ENCODE results near the gene CNTNAP5.

DNA sequence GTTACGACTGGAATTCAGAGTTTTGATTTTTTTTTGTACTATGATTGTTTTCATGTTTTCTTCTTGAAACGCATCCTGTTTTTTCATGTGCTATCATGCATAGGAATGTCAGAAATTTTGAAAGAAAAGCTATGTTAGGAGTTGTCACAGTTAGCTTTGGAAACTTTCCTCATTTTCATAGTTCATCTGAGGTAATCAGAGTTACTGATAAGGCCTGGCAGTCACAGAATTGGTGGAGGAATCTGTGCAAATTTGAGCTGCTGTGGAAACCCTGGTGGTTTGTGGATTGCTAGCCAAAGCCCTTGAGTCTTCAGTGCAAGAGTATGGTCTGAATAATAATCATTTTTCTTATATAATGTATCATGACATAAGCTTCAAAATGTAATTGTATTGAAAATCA, 401.0 kb downstream of the CNTNAP5 start:
- TF ChIP-seq, protein P1, sequence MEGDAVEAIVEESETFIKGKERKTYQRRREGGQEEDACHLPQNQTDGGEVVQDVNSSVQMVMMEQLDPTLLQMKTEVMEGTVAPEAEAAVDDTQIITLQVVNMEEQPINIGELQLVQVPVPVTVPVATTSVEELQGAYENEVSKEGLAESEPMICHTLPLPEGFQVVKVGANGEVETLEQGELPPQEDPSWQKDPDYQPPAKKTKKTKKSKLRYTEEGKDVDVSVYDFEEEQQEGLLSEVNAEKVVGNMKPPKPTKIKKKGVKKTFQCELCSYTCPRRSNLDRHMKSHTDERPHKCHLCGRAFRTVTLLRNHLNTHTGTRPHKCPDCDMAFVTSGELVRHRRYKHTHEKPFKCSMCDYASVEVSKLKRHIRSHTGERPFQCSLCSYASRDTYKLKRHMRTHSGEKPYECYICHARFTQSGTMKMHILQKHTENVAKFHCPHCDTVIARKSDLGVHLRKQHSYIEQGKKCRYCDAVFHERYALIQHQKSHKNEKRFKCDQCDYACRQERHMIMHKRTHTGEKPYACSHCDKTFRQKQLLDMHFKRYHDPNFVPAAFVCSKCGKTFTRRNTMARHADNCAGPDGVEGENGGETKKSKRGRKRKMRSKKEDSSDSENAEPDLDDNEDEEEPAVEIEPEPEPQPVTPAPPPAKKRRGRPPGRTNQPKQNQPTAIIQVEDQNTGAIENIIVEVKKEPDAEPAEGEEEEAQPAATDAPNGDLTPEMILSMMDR (IDR thresholded peaks at IDR 0.05) = no peak
- TF ChIP-seq, protein P2, sequence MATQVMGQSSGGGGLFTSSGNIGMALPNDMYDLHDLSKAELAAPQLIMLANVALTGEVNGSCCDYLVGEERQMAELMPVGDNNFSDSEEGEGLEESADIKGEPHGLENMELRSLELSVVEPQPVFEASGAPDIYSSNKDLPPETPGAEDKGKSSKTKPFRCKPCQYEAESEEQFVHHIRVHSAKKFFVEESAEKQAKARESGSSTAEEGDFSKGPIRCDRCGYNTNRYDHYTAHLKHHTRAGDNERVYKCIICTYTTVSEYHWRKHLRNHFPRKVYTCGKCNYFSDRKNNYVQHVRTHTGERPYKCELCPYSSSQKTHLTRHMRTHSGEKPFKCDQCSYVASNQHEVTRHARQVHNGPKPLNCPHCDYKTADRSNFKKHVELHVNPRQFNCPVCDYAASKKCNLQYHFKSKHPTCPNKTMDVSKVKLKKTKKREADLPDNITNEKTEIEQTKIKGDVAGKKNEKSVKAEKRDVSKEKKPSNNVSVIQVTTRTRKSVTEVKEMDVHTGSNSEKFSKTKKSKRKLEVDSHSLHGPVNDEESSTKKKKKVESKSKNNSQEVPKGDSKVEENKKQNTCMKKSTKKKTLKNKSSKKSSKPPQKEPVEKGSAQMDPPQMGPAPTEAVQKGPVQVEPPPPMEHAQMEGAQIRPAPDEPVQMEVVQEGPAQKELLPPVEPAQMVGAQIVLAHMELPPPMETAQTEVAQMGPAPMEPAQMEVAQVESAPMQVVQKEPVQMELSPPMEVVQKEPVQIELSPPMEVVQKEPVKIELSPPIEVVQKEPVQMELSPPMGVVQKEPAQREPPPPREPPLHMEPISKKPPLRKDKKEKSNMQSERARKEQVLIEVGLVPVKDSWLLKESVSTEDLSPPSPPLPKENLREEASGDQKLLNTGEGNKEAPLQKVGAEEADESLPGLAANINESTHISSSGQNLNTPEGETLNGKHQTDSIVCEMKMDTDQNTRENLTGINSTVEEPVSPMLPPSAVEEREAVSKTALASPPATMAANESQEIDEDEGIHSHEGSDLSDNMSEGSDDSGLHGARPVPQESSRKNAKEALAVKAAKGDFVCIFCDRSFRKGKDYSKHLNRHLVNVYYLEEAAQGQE (IDR thresholded peaks at IDR 0.05; ENCODE audit: insufficient read depth in 1 of 2, low read depth in 2 of 2, low read length in 1 of 2) = no peak
- TF ChIP-seq POLR2AphosphoS5 (IDR thresholded peaks at IDR 0.05; ENCODE audit: low read depth, low read length) = no peak
